Hematopoietic multipotent progenitor cell treated with erythropoietin and hydrocortisone succinate and interleukin-3 and kit ligand, for 6 days (in vitro differentiated cells): Measurements from ENCODE around the gene TSPYL6.
A peak's percentile ranks its signal among the peaks of the same experiment; 100 is the strongest.

ENCODE experiments used
- DNase-seq: peaks from one replicate; pipeline ENCODE4 v3.0.0-alpha.2; 2015

The TSPYL6 gene

GRCh38 chr2:54255230-54256090, 569 bp downstream of the TSPYL6 start:
- no peak for DNase-seq

- DNase-seq = no peak
These were observed 1.8 kb downstream of the TSPYL6 start for GRCh38 chr2:54254180-54254579.

GRCh38 chr2:54249629-54250028, 6.4 kb downstream of the TSPYL6 start:
- no peak for DNase-seq

GRCh38 chr2:54247115-54247514, 8.9 kb downstream of the TSPYL6 start:
- no peak for DNase-seq

- DNase-seq = no peak
These were observed 15.2 kb downstream of the TSPYL6 start for GRCh38 chr2:54240515-54241469.

- DNase-seq = no peak
These were observed 16.6 kb downstream of the TSPYL6 start for GRCh38 chr2:54239427-54239826.

- DNase-seq = no peak
These were observed 18.6 kb downstream of the TSPYL6 start for GRCh38 chr2:54237428-54237827.

GRCh38 chr2:54233832-54234649, 22.0 kb downstream of the TSPYL6 start:
- no peak for DNase-seq

- no peak for DNase-seq
These were observed 27.1 kb downstream of the TSPYL6 start for GRCh38 chr2:54228945-54229344.

- DNase-seq = peak; percentile 5
These were observed 28.2 kb downstream of the TSPYL6 start for GRCh38 chr2:54227798-54228197.

GRCh38 chr2:54226260-54226659, 29.8 kb downstream of the TSPYL6 start:
- no peak for DNase-seq

- no peak for DNase-seq
These were observed 31.0 kb downstream of the TSPYL6 start for GRCh38 chr2:54224997-54225396.

- no peak for DNase-seq
These were observed 42.9 kb downstream of the TSPYL6 start for GRCh38 chr2:54213082-54213481.

- no peak for DNase-seq
These were observed 43.6 kb downstream of the TSPYL6 start for GRCh38 chr2:54212456-54212855.

- no peak for DNase-seq
These were observed 46.6 kb downstream of the TSPYL6 start for GRCh38 chr2:54209379-54209778.

GRCh38 chr2:54208364-54209240, 47.4 kb downstream of the TSPYL6 start:
- DNase-seq = no peak

GRCh38 chr2:54207666-54208195, 48.3 kb downstream of the TSPYL6 start:
- DNase-seq = no peak

- peak; percentile 72 for DNase-seq
These were observed 49.4 kb downstream of the TSPYL6 start for GRCh38 chr2:54206596-54206995.

- no peak for DNase-seq
These were observed 51.6 kb downstream of the TSPYL6 start for GRCh38 chr2:54204476-54204875.
